Neural cell (in vitro differentiated cells): ENCODE data around the gene OXSR1.

Source experiments
- POLR2AphosphoS5 ChIP-seq: IDR thresholded peaks from 2 replicates; pipeline ENCODE4 v1.6.1; 2012
- RAD21 ChIP-seq: fragments of 450-650 bp; conservative IDR thresholded peaks from 2 replicates; pipeline ENCODE4 v1.6.1; 2014; ENCODE audit warnings: antibody characterized with exemption, mild to moderate bottlenecking, moderate library complexity
- TF ChIP-seq, protein P1 (sequence below): fragments of 450-650 bp; IDR thresholded peaks from 2 replicates; pipeline ENCODE4 v1.5.1; 2014; ENCODE audit warnings: antibody characterized with exemption, mild to moderate bottlenecking, moderate library complexity; ENCODE audit not compliant: poor library complexity, severe bottlenecking

DNA sequence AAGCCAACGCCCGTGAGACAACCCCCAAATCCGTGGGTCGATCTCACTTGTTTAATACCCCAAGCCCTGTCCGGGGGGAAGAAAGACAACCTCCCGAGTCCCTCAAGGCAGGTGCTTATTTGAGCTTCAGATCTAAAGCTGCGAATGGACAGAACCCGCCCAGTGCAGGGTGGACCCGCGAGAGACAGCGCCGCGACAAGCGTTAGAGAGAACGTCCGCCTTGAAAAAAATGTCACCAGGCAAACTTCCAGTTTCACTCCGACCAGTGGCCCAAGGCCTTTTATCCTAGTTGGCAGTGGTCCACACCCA lies 740 bp upstream of the OXSR1 start:
- TF ChIP-seq, protein P1, sequence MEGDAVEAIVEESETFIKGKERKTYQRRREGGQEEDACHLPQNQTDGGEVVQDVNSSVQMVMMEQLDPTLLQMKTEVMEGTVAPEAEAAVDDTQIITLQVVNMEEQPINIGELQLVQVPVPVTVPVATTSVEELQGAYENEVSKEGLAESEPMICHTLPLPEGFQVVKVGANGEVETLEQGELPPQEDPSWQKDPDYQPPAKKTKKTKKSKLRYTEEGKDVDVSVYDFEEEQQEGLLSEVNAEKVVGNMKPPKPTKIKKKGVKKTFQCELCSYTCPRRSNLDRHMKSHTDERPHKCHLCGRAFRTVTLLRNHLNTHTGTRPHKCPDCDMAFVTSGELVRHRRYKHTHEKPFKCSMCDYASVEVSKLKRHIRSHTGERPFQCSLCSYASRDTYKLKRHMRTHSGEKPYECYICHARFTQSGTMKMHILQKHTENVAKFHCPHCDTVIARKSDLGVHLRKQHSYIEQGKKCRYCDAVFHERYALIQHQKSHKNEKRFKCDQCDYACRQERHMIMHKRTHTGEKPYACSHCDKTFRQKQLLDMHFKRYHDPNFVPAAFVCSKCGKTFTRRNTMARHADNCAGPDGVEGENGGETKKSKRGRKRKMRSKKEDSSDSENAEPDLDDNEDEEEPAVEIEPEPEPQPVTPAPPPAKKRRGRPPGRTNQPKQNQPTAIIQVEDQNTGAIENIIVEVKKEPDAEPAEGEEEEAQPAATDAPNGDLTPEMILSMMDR = peak; percentile 29
- TF ChIP-seq RAD21 (no peak), POLR2AphosphoS5 (no peak)
